ENCODE results near the gene CHD3. TPM values are rescaled to one million over a fixed set of nuclear protein-coding genes. Genes with fewer than 3 reads are reported as not detected.

Gene CHD3
- total RNA-seq (2022; extraction: Qiagen RNA extraction), result 53.0 to 71.6 TPM (median 60.6 TPM) in 5 replicates

DNA sequence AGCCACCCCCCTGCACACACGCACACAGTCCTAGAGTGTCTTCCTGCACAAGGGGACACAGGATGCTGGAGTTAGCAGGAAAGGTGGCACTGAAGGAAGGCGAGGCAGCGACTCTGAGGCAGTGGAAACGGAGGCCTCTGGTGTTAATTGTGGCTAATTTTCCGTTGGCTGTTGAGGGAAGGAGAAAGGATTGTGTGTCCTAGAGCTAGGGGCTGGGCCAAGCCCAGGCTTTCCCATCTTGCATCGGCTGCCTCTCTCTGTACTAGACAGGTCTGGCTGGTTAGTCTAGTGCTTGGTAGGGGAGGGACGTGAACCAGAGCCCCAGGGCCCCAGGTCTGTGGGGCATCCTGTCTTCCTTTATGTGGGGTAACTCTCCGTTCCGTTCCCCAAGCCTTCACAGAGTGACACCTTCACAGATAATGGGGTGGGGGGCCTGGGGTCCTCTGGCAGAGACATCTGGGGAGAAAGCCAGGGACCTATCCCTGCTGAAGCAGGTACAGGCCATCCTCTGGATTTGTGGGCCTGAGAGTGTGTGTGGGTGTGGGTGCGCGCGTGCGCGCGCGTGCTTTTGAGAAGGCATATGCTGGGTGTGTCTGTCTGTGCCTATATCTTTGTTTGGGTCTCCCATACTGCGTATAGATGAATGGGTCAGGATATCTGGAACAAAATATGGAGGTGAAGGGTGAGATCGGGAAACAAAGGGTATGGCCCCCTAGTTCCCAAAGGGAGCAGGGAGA is at the start of gene CHD3:
Gene CHD3 (plus strand): TSS at position 606 of the 737 bp plus-strand sequence. CDS start 212 bp downstream, outside the sequence.

DNA sequence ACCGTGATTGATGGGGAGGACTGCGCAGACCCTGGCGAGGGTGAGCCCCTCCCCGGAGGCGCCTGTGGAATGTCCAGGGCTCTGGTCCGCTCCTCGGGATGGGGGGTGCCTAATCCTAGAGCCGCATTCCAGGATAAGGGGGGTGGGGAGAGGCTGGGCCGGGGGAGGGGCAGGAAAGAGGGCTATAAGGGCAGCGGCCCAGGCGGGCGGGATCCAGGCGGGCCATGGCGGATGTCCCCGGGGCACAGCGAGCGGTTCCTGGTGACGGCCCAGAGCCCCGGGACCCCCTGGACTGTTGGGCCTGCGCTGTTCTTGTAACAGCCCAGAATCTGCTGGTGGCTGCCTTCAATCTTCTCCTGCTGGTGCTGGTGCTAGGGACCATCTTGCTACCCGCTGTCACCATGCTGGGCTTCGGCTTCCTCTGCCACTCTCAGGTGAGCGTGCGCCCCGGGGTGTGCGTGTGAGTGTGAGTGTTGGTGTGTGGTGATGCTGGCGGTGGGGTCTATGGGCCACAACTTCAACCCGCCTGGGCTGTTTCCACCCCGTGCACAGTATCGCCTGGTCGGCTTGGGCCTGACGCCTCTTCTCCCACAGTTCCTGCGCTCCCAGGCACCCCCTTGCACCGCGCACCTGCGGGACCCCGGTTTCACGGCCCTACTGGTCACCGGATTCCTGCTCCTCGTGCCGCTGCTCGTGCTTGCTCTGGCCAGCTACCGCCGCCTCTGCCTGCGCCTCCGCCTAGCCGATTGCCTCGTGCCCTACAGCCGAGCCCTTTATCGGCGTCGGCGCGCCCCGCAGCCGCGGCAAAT is 33.5 kb upstream of the CHD3 start, which contains the start of gene TMEM88:
Gene TMEM88 (plus strand): TSS at position 216 of the 809 bp plus-strand sequence. CDS start 9 bp downstream, at position 225.

DNA sequence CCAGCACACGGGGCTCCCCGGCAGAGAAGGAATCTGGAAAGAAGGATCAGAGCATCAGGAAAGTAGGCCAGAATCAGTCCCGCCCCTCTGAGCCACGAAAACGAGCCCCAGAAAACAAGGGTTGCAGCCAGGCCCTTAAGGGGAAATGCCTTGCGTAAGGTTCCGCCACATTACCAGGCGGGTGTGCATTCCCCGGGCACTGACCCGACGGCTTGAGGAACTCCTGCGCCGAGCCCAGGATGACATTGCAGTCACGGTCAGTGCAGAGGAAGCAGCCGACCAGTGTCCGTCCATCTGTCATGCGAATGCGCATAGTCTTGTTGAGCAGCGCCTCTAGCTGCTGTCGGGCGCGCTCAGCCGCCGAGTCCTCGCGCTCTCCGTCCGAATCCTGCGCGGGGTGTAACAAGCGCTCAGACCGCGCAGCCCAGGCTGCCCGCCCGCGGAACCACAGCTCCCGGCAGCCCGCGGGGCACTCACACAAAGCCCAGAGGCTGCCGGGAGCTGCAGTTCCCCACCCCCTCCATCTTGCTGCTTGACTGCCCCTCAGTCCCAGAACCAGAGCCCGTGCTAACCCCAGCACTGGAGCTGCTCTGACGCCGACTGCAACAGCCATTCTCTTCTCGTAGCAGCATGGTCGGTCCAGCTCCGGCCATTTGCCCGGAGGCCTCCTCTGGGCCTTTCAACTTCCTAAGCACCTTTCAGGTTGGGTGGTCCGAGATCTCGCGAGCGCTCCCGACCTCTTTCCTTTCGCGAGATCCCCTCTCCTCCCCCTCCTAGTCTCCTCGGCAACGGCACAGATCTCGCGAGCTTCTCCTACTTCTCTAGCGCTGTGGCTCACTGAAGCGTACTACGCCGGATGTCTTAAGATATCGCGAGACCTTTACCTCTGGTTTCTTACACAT is 31.5 kb upstream of the CHD3 start, which contains the start of gene NAA38:
Gene NAA38 (minus strand): TSS at position 749 of the 902 bp plus-strand sequence. CDS start 96 bp downstream, at position 653.

DNA sequence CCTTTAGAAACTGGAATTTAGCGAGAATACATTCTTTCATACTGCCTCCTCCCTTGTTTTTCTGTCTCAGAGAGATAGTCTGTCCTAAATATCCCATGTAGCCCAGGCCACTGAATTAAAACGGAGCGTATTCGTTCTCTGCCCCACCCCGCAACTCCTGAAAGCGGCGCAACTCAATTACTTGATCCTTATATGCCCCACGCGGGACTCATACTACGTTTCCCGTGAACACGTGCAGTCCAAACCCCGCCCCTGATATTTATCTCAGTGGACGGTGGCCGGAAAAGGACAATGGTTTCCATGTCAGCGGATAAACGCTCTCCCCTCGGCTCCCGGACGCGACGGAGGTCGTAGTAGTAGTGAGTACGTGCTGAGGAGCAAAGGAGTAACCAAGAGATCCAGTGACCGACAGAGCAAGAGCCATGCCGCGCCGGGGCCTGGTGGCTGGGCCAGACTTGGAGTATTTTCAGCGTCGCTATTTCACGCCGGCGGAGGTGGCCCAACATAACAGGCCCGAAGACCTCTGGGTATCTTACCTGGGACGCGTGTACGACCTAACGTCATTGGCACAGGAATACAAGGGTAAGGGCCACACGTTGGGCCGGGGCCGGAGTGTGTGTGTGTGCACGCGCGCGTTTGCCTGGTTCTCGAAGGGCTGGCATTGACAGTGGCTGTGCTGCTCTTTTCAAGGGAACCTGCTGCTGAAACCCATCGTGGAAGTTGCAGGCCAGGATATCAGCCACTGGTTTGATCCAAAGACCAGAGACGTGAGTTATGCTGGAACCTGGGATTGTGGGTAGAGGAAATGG is 30.7 kb upstream of the CHD3 start, which contains the start of gene CYB5D1:
Gene CYB5D1 (plus strand): TSS at position 291 of the 809 bp plus-strand sequence. CDS start 132 bp downstream, at position 423.

DNA sequence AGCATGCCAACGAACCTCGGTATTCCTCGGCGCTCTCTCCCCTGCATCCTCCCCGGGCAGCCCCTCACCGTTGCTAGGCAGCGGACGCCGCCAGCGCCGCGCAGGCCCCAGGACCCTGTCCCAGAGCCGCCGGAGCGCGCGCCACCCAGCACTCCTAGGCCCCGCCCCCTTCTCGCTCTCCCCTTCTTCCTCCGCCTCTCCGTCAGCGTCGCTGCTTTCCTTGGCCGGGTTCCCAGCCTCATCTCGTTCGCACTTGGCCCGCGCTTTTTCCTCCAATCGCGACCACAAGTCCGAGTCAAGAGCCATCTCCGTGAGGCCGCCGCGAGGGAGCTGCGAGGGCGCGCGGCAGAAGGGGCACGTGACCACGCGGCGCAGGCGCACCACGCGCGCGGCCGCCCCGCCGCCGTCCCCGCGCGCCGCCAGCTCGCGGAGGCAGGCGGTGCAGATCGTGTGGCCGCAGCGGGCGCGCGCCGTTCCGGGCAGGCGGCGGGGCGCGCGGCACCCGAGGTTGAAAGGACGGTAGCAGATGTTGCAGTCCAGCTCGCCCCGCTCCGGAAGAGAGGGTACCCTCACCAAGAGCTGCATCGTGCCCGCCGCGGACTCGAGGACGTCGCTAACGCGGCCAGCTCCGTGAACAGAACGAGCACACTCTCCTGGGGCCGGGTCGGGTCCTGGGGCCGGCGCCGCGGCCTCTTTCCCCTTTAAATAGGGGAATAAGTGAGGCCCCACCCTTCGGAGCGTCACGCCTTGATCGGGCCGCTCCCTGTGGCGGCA is 27.2 kb downstream of the CHD3 start, which contains the start of gene RNF227:
Gene RNF227 (minus strand): TSS at position 679 of the 774 bp plus-strand sequence. CDS start 94 bp downstream, at position 585.

DNA sequence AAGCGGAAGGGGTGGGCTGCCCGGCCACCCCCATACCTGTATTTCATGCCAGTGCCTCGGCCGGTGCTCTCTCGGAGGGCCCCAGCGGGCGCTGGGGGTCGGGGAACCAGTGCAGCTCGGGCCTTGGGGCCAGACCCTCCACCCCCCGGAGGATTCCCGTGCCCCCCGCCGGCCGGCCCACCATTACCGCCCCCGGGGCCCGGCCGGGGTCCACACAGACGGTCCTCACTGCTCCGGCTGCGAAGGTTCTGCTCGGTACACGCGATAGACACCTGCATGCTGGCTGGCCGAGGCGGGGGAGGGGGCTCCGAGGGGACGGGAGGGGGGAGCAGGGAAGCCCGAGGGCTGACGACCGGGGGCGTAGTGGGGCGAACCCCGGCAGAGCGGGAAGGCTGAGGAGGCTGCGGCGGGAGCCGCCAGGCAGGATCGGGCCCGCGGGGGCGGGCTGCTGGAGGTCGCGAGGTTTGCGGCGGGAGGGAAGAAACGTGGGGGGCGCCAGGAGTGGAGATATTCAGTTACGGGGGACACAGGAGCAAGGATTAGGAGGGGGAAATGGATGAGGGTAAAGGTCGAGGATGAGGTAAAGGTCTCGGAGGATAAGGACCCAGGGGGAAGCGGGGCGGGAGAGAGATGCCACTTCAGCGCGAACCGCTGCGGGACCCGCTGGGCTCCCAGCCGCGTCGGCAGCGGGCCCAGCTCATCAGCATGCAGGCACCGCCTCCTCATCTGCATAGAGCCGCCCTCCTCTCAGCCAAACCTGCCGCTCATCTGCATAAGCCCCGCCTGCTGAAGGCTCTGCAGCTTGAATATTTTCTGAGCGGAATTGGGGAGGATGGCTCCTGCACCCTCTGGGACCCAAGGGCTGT is 40.8 kb downstream of the CHD3 start, which contains the start of gene KCNAB3:
Gene KCNAB3 (minus strand): TSS at position 699 of the 866 bp plus-strand sequence. CDS start 421 bp downstream, at position 278.

DNA sequence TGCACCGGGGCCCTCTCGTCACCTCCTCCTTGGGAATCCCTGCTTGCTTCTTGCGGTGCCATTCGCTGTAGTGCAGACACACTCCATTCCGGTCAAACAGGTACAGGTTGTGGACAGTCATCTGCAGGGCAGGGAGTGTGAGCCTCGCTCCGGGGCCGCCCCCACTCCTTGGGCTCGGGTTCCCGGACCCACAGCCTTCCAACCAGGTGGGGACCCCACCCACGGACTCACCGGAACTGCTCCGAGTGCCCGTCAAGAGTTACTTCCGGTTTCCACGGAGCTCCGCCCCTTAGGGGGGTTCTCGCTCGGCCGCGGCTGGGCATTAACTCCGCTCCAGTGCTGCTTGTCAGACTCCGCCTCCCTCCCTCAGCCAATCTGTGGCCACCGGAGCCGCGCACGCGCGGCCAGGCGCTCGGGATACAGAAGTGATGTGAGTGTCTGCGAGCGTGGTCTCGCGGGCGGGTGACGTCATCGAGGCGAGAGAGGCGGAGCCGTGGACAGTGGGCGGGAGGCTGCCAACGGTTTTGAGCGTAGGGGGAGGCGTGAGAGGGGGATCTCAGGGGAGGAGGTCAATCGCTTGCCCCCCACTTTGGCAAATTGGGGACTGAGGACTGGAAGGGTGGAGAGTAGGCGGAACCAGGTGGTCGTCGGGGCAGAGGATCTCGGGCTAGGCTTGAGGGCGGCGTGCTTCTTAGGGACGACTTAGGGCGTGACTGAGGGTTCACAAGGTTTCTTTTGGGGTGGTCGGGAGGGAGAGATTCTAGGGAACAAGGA is 43.3 kb downstream of the CHD3 start, which contains the start of the genes CNTROB and TRAPPC1:
Gene CNTROB (plus strand): TSS at position 498 of the 774 bp plus-strand sequence. CDS start 874 bp downstream, outside the sequence.
Gene TRAPPC1 (minus strand): TSS at position 238 of the 774 bp plus-strand sequence. CDS start 117 bp downstream, at position 121.

Other genes with a start within 250 kb of the CHD3 start
- 0.15 to 0.37 TPM (median 0.27 TPM) in 5 replicates for gene ATP1B2, start 237.9 kb upstream of the CHD3 start, total RNA-seq (2022; extraction: Qiagen RNA extraction)
- 42.4 to 47.4 TPM (median 42.4 TPM) in 5 replicates for gene TP53, start 201.3 kb upstream of the CHD3 start, total RNA-seq (2022; extraction: Qiagen RNA extraction)
- gene WRAP53, start 200.3 kb upstream of the CHD3 start, total RNA-seq (2022; extraction: Qiagen RNA extraction), result 33.5 to 44.7 TPM (median 38.0 TPM) in 5 replicates
- 1.1 to 1.4 TPM (median 1.3 TPM) in 5 replicates for gene EFNB3, start 183.6 kb upstream of the CHD3 start, total RNA-seq (2022; extraction: Qiagen RNA extraction)
- 0.01 to 0.08 TPM (median 0.02 TPM) in 5 replicates for gene DNAH2, start 171.0 kb upstream of the CHD3 start, total RNA-seq (2022; extraction: Qiagen RNA extraction)
- gene KDM6B, start 54.6 kb upstream of the CHD3 start, total RNA-seq (2022; extraction: Qiagen RNA extraction), result 9.9 to 18.2 TPM (median 14.1 TPM) in 5 replicates
- gene TMEM88, start 33.7 kb upstream of the CHD3 start, total RNA-seq (2022; extraction: Qiagen RNA extraction), result 0.51 to 1.5 TPM (median 0.66 TPM) in 5 replicates
- 139 to 244 TPM (median 211 TPM) in 5 replicates for gene NAA38, start 31.2 kb upstream of the CHD3 start, total RNA-seq (2022; extraction: Qiagen RNA extraction)
- 18.7 to 23.0 TPM (median 19.4 TPM) in 5 replicates for gene CYB5D1, start 30.8 kb upstream of the CHD3 start, total RNA-seq (2022; extraction: Qiagen RNA extraction)
- 1.00 to 3.4 TPM (median 1.4 TPM) in 5 replicates for gene RNF227, start 27.5 kb downstream of the CHD3 start, total RNA-seq (2022; extraction: Qiagen RNA extraction)
- gene KCNAB3, start 41.1 kb downstream of the CHD3 start, total RNA-seq (2022; extraction: Qiagen RNA extraction), result 1.9 to 2.9 TPM (median 2.7 TPM) in 5 replicates
- gene TRAPPC1, start 43.2 kb downstream of the CHD3 start, total RNA-seq (2022; extraction: Qiagen RNA extraction), result 302 to 325 TPM (median 321 TPM) in 5 replicates
- gene CNTROB, start 43.4 kb downstream of the CHD3 start, total RNA-seq (2022; extraction: Qiagen RNA extraction), result 38.2 to 41.1 TPM (median 40.0 TPM) in 5 replicates
- 0.28 to 0.52 TPM (median 0.36 TPM) in 4 of 5 replicates, not detected in the other for gene GUCY2D, start 113.8 kb downstream of the CHD3 start, total RNA-seq (2022; extraction: Qiagen RNA extraction)
- 0.21 to 0.48 TPM (median 0.31 TPM) in 5 replicates for gene ALOX15B, start 150.3 kb downstream of the CHD3 start, total RNA-seq (2022; extraction: Qiagen RNA extraction)
- 1.2 to 1.6 TPM (median 1.4 TPM) in 5 replicates for gene ALOX12B, start 198.9 kb downstream of the CHD3 start, total RNA-seq (2022; extraction: Qiagen RNA extraction)
- gene ALOXE3, start 229.7 kb downstream of the CHD3 start, total RNA-seq (2022; extraction: Qiagen RNA extraction), result 6.3 to 10.0 TPM (median 6.4 TPM) in 5 replicates
- 1.6 to 5.3 TPM (median 4.8 TPM) in 5 replicates for gene HES7, start 235.3 kb downstream of the CHD3 start, total RNA-seq (2022; extraction: Qiagen RNA extraction)

Data from A549 treated with Hydrocortisone at 1 μM for 4 hours (cell line).